Measurements from ENCODE around the gene ZNF385D. TPM values are rescaled to one million over a fixed set of nuclear protein-coding genes. Genes with fewer than 3 reads are reported as not detected.

ZNF385D gene
- total and polyA plus RNA-seq, 2 experiments from 2014 or later = 2.7 to 12.3 TPM

DNA sequence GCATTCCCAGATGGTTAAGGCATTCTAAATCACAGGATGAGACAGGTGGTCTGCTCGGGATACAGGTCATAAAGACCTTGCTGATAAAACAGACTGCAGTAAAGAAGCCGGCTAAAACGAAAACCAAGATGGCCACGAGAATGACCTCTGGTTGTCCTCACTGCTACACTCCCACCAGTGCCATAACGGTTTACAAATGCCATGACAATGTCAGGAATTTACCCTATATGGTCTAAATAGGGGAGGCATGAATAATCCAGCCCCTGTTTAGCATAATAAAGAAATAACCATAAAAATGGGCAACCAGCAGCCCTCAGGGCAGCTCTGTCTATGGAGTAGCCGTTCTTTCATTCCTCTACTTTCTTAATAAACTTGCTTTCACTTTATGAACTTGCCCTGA lies 151.1 kb downstream of the ZNF385D start (continued):
- TF ChIP-seq STAT1 (IDR thresholded peaks at IDR 0.05; ENCODE audit: unreplicated experiment) (no peak), JUNB (IDR thresholded peaks at IDR 0.05; ENCODE audit: unreplicated experiment) (no peak), ZNF331 (CRISPR knock-in tag; IDR thresholded peaks at IDR 0.05; ENCODE audit: low read depth) (no peak)
- TF ChIP-seq, protein P1, sequence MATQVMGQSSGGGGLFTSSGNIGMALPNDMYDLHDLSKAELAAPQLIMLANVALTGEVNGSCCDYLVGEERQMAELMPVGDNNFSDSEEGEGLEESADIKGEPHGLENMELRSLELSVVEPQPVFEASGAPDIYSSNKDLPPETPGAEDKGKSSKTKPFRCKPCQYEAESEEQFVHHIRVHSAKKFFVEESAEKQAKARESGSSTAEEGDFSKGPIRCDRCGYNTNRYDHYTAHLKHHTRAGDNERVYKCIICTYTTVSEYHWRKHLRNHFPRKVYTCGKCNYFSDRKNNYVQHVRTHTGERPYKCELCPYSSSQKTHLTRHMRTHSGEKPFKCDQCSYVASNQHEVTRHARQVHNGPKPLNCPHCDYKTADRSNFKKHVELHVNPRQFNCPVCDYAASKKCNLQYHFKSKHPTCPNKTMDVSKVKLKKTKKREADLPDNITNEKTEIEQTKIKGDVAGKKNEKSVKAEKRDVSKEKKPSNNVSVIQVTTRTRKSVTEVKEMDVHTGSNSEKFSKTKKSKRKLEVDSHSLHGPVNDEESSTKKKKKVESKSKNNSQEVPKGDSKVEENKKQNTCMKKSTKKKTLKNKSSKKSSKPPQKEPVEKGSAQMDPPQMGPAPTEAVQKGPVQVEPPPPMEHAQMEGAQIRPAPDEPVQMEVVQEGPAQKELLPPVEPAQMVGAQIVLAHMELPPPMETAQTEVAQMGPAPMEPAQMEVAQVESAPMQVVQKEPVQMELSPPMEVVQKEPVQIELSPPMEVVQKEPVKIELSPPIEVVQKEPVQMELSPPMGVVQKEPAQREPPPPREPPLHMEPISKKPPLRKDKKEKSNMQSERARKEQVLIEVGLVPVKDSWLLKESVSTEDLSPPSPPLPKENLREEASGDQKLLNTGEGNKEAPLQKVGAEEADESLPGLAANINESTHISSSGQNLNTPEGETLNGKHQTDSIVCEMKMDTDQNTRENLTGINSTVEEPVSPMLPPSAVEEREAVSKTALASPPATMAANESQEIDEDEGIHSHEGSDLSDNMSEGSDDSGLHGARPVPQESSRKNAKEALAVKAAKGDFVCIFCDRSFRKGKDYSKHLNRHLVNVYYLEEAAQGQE (IDR thresholded peaks at IDR 0.05; ENCODE audit: unreplicated experiment) = no peak

DNA sequence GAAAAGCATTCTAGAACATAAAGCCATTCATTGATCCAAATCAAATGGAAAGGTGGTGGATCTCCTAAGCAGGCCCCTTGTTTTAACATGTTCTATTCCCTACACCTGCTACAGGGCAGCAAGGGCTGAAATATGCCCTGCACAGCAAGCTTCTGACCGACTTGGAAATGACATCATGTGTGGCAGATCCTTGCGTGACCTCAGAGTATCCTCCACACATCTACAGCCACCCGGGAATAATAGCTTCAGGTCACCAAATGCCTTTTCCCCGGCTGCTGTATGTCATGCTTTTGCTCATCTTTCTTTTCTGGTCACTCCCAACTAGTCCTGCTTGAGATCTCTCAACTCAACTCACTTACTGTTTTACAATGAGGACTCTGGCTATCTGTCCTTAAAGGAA lies 158.2 kb downstream of the ZNF385D start:
- H4K20me1 ChIP-seq (replicated peaks; ENCODE audit: insufficient read depth) = no peaks in the 10 kb centered on the region
- no peak for ATAC-seq
- no peak for DNase-seq (ENCODE audit: low spot score)
- H3F3A ChIP-seq (replicated peaks; ENCODE audit: low read depth) = no peaks in the 10 kb centered on the region
- no peaks in the 10 kb centered on the region for H3K79me2 ChIP-seq (replicated peaks; ENCODE audit: insufficient read depth)
- H3K36me3 Mint-ChIP-seq (ENCODE audit: low read depth) = no peaks in the 10 kb centered on the region
- H3K9me3 Mint-ChIP-seq = no peaks in the 10 kb centered on the region
- H3K9me2 ChIP-seq (ENCODE audit: insufficient read depth) = no peaks in the 10 kb centered on the region
- no peaks in the 10 kb centered on the region for H3K27me3 Mint-ChIP-seq (ENCODE audit: insufficient read depth, low read depth, poor library complexity)
- no peaks in the 10 kb centered on the region for H3K27me3 ChIP-seq (ENCODE audit: insufficient read depth)
- H3K27ac Mint-ChIP-seq = no peak overlapping the region
- H3K36me3 ChIP-seq (ENCODE audit: insufficient read depth) = no peaks in the 10 kb centered on the region
- H3K4me2 ChIP-seq = no peak overlapping the region
- no peak overlapping the region for H3K4me3 Mint-ChIP-seq
- H3K4me3 ChIP-seq = no peak overlapping the region
- H3K4me1 Mint-ChIP-seq = no peaks in the 10 kb centered on the region
- TF ChIP-seq EZH2 (IDR thresholded peaks at IDR 0.05; ENCODE audit: low read depth, unreplicated experiment) (no peak), EZH2phosphoT487 (IDR thresholded peaks at IDR 0.05; ENCODE audit: unreplicated experiment) (no peak), POLR2AphosphoS5 (IDR thresholded peaks at IDR 0.05; ENCODE audit: low read depth) (no peak), CREB1 (CRISPR knock-in tag; IDR thresholded peaks at IDR 0.05; ENCODE audit: low read depth) (no peak), STAT1 (IDR thresholded peaks at IDR 0.05; ENCODE audit: unreplicated experiment) (no peak), ZNF114 (CRISPR knock-in tag; IDR thresholded peaks at IDR 0.05) (no peak)
- TF ChIP-seq, protein P2, sequence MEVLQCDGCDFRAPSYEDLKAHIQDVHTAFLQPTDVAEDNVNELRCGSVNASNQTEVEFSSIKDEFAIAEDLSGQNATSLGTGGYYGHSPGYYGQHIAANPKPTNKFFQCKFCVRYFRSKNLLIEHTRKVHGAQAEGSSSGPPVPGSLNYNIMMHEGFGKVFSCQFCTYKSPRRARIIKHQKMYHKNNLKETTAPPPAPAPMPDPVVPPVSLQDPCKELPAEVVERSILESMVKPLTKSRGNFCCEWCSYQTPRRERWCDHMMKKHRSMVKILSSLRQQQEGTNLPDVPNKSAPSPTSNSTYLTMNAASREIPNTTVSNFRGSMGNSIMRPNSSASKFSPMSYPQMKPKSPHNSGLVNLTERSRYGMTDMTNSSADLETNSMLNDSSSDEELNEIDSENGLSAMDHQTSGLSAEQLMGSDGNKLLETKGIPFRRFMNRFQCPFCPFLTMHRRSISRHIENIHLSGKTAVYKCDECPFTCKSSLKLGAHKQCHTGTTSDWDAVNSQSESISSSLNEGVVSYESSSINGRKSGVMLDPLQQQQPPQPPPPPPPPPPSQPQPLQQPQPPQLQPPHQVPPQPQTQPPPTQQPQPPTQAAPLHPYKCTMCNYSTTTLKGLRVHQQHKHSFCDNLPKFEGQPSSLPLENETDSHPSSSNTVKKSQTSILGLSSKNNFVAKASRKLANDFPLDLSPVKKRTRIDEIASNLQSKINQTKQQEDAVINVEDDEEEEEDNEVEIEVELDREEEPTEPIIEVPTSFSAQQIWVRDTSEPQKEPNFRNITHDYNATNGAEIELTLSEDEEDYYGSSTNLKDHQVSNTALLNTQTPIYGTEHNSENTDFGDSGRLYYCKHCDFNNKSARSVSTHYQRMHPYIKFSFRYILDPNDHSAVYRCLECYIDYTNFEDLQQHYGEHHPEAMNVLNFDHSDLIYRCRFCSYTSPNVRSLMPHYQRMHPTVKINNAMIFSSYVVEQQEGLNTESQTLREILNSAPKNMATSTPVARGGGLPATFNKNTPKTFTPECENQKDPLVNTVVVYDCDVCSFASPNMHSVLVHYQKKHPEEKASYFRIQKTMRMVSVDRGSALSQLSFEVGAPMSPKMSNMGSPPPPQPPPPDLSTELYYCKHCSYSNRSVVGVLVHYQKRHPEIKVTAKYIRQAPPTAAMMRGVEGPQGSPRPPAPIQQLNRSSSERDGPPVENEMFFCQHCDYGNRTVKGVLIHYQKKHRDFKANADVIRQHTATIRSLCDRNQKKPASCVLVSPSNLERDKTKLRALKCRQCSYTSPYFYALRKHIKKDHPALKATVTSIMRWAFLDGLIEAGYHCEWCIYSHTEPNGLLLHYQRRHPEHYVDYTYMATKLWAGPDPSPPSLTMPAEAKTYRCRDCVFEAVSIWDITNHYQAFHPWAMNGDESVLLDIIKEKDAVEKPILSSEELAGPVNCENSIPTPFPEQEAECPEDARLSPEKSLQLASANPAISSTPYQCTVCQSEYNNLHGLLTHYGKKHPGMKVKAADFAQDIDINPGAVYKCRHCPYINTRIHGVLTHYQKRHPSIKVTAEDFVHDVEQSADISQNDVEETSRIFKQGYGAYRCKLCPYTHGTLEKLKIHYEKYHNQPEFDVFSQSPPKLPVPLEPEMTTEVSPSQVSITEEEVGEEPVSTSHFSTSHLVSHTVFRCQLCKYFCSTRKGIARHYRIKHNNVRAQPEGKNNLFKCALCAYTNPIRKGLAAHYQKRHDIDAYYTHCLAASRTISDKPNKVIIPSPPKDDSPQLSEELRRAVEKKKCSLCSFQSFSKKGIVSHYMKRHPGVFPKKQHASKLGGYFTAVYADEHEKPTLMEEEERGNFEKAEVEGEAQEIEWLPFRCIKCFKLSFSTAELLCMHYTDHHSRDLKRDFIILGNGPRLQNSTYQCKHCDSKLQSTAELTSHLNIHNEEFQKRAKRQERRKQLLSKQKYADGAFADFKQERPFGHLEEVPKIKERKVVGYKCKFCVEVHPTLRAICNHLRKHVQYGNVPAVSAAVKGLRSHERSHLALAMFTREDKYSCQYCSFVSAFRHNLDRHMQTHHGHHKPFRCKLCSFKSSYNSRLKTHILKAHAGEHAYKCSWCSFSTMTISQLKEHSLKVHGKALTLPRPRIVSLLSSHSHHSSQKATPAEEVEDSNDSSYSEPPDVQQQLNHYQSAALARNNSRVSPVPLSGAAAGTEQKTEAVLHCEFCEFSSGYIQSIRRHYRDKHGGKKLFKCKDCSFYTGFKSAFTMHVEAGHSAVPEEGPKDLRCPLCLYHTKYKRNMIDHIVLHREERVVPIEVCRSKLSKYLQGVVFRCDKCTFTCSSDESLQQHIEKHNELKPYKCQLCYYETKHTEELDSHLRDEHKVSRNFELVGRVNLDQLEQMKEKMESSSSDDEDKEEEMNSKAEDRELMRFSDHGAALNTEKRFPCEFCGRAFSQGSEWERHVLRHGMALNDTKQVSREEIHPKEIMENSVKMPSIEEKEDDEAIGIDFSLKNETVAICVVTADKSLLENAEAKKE (CRISPR knock-in tag; IDR thresholded peaks at IDR 0.05) = no peak
- H3K4me1 ChIP-seq (ENCODE audit: insufficient read depth) = no peaks in the 10 kb centered on the region
- H3K27ac ChIP-seq (ENCODE audit: low read depth) = no peak overlapping the region
- H2AFZ ChIP-seq = no peak overlapping the region

Data from GM23338 (cell line).